GM13976 (cell line): ENCODE measurements around the gene NXPH2.

Source experiments
- DNase-seq: peaks from one replicate; pipeline ENCODE4 v3.0.0; 2012; ENCODE audit warnings: low spot score
- in situ Hi-C: fragments of 300-500 bp; cut with MboI; formaldehyde crosslinking; loops from one replicate; pipeline ENCODE4 v1.12.0; 2022; ENCODE audit warnings: low sequenced_read_pairs, mixed read lengths, inconsistent platforms; ENCODE audit not compliant: unreplicated experiment
- TF ChIP-seq, protein P1 (sequence below): IDR thresholded peaks from 2 replicates; pipeline ENCODE4 v1.5.1; 2012; ENCODE audit warnings: borderline replicate concordance, mild to moderate bottlenecking; ENCODE audit not compliant: insufficient read depth; ENCODE audit errors: extremely low read depth, missing control alignments, control extremely low read depth

The NXPH2 gene

DNA sequence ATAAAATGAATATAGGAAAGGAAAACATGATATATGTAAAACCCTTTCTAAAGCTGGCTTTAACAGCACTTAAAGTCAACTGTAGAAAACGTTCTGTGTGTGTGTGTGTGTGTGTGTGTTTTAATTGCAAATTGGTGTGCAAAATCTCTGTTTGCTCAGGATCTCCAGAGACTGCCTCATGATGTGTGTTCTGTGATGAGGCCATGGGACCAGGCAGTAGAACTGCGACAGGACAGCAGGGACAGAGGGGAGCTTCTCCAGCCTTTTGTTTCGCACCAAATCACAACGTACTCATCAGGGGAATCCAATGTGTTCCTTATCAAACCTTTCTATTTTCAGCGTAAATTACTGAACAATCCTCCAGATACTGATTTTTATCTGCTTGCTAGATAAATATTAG, 66.7 kb downstream of the NXPH2 start:
- TF ChIP-seq, protein P1, sequence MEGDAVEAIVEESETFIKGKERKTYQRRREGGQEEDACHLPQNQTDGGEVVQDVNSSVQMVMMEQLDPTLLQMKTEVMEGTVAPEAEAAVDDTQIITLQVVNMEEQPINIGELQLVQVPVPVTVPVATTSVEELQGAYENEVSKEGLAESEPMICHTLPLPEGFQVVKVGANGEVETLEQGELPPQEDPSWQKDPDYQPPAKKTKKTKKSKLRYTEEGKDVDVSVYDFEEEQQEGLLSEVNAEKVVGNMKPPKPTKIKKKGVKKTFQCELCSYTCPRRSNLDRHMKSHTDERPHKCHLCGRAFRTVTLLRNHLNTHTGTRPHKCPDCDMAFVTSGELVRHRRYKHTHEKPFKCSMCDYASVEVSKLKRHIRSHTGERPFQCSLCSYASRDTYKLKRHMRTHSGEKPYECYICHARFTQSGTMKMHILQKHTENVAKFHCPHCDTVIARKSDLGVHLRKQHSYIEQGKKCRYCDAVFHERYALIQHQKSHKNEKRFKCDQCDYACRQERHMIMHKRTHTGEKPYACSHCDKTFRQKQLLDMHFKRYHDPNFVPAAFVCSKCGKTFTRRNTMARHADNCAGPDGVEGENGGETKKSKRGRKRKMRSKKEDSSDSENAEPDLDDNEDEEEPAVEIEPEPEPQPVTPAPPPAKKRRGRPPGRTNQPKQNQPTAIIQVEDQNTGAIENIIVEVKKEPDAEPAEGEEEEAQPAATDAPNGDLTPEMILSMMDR, result no peak
- DNase-seq, result no peak
- in situ Hi-C loops, result loop anchor here (25.0 kb wide), 1 partner anchor 226 kb away; no protein-coding TSS in a partner anchor

DNA sequence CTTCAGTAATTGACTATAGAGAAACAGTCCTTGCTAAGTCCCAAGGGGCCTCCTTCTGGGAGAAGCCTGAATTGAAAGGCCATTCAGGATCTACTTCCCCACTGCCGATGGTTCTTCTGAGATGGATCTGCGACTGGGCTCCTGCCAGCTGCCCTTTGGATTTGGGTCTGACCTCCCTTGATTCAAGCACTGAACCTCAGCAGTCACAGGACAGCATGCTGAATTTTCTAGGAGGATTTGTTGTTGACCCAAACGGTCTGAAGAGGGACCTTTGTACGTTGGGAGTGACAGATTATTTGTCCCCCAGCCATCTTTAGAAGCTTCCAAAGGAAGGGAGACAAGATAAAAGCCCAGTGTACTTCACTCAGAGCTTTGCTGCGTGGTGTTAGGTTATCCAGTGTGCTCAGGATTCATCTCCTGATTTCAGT, 67.1 kb downstream of the NXPH2 start:
- no peak for DNase-seq
- TF ChIP-seq, protein P1, result no peak
- in situ Hi-C loops, result loop anchor here (25.0 kb wide), 1 partner anchor 226 kb away; no protein-coding TSS in a partner anchor

DNA sequence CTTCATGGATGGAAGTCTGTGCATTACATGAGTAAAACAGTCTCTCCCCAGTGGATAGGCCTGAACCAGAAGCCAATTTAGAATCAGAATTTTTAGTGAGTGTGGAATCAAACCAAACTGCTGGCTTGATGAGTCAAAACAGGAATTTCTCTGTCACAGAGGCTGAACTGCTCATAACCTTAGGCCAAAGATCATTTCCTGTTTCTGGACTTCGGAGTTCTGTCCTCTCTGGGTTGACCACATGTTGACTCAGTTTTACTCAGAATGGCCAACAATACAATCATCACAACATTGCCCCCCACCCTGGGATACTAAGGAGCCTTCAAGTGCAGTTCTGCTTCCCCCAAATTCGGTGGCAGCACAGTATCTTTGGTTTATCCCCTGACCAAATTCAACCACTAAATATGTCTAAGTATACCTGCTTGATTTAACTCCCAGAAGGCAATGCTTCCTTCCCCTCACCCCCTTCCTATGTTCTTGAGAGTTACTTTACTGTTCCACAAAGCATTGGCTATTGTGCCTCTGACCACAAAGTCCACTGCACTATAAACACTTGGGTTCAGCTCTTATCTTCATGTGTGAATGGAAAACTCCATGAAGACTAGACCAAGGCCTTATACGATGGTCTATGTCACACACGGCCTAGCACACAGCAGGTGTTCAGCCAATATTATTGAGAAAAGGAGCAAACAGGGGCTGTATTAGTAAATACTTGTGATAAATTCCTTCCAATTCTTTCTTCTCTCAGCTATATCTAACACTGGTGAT, 67.8 kb downstream of the NXPH2 start:
- TF ChIP-seq, protein P1, result no peak
- peak; percentile 51 for DNase-seq
- in situ Hi-C loops, result loop anchor here (25.0 kb wide), 1 partner anchor 225 kb away; no protein-coding TSS in a partner anchor

- TF ChIP-seq, protein P1, result no peak
- in situ Hi-C loops, result loop anchor here (25.0 kb wide), 1 partner anchor 225 kb away; no protein-coding TSS in a partner anchor
- no peak for DNase-seq
Measured at GRCh38 chr2:138711812-138712211, 68.4 kb downstream of the NXPH2 start.

DNA sequence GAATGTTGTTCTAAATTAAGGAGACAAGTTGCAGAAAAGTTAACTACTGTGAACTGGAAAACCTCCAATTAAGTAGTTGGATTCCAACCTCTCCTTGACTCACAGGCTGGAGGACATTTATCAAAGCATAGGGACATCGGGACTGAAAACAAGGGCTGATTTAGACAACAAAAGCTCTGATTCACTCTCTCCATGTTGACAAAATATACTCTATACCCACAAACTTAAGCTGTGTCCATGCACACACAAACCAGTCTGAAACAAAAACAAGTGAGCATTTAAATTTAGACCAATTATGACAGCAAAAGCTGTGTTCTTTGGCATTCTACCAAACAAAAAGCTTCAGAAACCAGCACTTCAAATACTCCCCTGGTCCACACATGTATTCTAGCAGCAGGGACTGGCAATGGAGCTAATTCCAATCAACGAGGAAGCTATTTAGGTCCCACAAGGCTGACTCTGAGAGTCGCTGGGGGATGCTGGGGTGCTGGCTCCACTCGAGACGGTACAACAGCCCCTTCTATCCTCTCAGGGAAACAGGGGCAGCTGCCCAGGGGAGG, 71.4 kb downstream of the NXPH2 start:
- DNase-seq, result no peak
- TF ChIP-seq, protein P1, result no peak
- in situ Hi-C loops, result loop anchor here (25.0 kb wide), 1 partner anchor 221 kb away; no protein-coding TSS in a partner anchor

- DNase-seq, result no peak
Measured at GRCh38 chr2:138707392-138708074, 72.7 kb downstream of the NXPH2 start.

More at GRCh38 chr2:138707392-138708074, 72.7 kb downstream of the NXPH2 start:
- in situ Hi-C loops, result loop anchor here (25.0 kb wide), 1 partner anchor 220 kb away; no protein-coding TSS in a partner anchor
- TF ChIP-seq, protein P1, result no peak
